Activated naive CD4-positive, alpha-beta T cell (primary cell): ENCODE measurements around the gene LHX5.

ENCODE experiments used
- DNase-seq, 4 experiments: peaks; one replicate each; lab custom pipeline; 2025; lab: John Stamatoyannopoulos, UW

The LHX5 gene

DNA sequence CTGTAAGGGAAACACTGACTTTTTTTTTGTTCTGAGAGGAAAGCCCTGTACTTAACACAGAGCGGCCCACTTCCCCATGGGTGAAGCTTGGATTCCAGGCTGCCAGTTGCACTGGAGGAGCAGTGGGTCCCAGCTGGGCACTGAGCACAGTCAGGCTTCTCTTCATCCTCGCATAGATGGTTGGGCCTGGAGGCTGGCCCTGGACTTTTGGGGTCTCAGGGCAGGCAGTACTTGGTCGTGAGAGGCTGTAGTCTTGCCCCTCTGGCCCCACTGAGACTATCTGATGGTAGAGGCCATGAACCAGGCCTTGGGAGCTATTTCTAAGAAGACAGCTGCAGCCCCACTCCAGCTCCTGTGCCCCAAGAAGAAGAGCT, 6.2 kb upstream of the LHX5 start:
- DNase-seq: no peak

DNA sequence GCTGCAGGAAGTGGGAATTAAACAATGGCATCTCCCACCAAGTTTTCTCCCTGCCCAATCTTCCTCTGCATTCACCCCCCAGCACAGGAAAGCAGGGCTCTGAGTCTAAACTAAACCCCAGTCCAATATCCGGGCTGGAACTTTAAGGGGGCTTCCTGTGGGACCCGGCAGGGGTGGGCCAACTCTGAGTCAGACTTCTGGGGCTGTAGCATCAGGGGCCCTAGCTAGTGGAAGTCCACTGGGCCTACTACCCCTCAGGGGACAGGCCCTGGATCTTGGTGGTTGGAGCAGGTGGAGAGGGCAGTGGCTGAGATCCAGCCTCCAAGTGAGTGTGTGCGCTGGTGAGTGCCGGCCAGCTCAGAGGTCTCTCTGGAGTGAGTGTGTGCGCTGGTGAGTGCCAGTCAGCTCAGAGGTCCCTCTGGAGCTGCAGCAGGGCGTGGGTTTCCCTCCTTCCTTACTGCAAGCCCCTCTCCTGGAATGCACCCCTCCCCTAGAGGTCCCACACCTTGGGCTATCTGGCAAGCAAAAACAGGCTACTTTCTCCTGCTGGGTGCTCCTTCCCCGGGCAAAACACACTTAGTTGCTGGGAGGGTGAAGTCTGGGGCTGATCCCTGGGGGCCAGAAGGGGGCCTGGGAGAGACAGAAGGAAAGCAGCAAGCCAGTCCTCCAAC, 5.6 kb upstream of the LHX5 start:
- DNase-seq: no peak

DNA sequence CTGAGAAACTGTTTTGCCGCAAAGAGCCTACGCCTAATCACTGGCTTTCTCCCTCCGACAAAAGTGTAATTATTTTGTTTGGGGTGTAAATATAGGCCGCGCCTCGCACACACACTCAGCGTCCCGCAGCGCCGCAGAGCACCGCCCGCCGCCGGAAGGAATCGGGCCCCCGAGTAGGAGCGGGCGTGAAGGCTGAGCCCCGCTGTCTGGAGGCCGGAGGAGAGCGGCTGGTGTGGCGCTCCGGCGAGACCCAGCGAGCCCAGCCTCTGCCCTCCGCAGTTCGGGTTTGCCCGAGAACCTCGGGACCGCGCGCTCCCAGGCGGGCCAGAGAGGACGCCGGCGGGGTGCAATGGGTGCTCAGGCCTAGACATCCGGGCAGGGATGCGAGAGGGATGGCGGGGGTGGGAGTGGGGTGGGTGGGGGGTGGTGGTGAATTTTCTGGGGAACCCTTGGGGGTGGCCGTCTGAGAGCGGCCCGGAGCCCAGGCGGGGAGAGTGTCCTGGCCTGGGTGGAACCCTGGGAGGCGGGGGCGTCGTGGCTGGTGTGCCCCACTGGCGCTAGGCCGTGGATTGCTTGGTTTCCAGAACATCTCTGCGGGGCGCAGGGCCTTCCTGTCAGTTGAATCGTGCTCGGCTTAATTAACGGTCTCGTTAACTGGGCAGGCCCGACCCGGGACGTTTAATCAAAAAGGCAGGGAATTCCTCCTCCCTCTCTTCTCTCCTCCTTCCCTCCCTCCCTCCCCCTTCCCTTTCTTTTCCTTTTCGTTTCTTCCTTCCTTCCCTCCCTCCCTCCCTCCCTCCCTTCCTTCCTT, 4.7 kb upstream of the LHX5 start:
- DNase-seq: no peak

DNA sequence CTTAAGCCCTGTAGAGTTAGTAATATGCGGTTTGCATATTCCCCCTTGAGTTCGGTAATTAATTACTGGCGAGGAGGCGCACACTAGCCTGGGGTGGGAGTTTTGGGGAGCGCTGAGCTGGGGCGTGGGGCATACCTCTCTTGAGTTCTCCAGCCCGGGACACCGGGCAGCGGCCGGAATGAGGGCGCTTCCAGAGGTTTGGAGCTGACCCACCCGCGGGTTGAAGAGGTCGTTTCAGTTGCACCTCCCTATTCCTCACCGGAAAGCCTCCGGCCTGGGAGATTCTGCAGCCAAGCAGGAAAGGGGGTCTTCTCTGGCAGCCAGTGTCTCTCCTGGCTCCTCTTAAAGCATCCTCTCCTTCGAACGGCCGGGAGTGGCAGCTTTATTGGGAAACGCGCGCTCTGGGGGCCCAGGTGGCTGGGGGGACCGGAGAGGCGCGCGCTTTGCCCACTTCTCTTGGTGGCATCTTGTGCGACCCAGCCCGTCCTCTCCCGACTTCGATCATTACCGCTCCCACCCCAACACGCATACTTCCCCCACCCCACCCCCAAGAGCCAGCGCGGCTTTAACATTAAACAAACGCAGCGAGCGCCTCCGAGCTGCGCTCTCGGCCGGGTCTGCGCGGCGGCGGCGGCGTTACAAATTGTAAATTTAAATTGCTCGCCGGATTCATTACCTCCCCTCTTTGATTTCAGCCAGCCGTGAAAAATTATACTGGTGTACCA, 3.9 kb upstream of the LHX5 start:
- no peak for DNase-seq

DNA sequence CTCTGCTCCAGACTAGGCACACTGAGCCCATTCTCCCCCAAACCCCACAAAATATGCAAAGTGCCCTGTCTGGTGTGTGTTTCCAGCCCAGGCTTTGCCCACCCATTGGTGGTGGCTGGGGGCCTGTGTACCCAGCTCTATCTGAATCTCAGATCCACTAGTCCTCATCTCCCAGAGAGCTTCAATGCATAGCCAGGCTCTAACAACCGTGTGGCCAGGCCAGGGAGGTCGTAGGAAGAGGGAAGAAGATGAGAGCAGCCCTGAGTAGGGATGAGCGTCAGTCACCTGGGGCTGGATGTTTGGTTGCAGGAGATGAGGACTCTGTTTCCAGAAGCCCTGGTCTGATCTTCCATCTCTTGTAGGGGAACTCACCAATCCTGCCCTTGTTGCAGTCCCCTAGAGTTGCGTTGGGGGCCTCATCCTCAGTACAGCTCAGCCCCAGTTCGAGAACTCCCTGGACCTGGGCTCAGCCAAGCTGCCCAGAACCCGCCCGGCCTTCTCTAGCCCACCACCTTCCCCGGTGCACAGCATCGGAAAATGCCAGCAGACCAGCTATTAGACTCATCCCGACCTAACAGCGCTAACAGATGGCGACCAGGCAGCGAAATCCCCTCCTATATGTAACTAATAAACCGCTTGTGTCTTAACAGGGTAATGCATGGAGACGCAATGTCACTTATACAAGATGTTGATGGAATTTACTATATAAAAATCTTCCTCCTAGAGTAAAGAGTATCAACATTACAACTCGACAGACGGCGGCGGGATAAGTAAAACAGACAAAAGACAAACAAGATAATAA, 3.2 kb upstream of the LHX5 start:
- DNase-seq: no peak

DNA sequence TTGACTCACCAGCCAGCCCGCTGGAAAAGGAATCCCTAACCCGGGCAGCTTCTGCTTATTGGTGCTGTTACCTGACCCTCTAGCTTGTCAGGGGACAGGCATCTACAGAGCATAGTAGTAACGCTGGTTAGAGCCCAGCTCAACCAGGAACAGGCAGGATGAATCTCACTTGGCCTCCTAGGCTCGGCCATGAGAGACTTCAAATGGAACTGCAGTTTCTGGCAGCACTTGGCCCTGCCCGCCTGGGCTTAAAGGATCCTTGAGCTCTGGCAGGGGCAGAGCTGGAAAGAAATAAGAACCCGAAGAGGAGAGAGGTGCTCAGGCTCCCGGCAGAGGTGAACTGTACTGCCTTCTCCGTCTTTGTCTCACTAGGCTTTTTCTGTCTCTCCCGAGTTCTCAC, 2.3 kb upstream of the LHX5 start:
- DNase-seq: no peak

DNA sequence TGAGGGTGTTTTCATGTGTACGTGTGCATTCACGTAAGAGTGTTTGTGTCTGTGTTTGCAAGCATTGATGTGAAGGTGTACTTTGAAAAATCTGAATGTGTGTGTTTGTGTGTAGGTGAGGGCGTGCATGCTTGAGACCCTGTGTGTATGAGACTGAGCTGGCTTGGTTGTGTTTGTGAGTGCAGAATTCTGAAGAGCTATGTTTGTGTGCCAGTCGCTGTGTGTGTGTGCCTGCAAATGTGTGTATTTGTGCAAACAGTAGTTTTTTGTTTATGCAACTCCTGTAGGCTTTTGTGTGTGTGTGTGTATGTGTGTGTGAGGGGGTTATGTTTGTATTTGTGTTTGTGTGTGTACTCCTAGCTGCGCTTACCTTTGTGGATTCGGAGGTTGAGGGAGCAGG, 1.7 kb upstream of the LHX5 start:
- DNase-seq: no peak

DNA sequence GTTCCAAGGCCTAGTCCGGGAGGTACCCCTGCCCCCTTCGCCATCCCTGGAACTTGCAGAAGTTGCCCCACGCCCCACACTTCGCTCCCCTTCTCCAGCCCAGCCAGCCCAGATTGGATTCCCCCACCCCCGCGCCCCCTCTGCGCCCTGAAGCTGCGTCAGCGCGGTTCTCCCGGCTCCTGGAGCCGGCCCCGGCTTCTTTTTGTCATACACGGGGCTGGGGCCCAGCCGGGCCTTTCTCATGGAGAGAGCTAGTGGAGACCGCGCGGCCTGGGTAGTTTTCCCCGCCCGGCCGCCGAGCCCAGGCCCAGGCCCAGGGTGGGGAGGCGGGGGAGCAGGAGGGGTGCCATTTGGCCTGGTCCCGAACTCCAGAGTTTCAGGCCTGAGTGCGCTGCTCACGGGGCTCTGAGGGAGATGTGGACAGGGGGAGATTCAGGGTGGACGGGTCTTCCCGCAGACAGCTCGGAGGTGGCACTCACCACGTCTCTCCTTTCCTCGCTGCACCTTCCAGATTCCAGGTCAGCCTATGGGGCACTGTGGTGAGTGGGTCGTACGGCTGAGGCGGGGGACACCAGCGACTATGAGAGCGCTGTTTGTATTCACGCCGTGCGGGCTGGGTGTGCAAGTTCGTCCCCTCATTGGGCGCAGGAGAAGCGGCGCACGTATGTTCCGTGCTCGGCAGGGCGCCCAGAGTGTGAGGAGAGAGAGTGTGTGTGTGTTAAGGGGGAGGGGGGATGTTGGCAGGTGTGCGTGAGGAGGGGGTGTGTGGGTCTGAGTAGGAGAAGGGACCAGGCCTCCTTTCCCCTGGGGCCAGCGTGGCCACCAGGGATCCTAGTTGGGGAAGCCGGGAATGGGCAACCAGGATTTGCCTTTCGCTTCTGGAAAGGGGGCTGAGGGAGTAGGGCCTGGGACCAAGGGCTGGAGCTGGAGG, 785 bp upstream of the LHX5 start:
- no peak for DNase-seq

DNA sequence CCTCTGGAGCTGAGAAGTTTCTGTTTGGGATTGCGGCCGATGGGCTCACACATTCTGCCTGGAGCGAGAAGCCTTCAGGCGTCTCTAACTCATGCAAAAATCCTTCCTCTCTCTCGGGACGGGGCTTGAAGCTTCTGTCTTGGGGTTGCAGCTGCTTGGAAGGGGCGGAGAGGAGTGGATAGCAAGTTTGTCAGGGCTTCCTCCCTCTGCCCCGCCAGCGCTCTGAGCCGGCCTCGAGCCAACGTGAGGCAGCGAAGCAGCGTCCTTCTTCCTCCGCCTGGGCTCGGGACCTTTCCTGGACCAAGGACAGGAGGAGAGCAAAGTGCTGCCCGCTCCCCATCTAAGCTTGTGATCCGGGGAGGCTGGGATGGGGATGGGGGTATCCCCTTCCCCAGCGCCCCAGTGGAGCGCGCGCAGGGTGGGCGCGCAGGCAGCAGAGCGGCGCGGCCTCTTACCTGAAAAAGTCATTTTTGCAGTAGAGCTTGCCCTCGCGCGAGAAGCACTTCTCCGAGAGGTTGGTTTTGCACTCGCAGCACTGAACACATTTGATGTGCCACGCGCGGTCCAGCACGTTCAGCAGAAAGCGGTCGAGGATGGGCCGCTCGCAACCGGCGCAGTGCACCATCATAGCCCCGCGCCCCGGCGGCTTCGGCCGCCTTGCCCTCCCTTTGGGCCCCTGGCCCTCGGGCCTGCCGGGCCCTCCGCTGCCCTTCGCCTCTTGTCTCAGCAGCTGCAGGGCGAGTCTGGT, 626 bp downstream of the LHX5 start:
- DNase-seq: no peak

DNA sequence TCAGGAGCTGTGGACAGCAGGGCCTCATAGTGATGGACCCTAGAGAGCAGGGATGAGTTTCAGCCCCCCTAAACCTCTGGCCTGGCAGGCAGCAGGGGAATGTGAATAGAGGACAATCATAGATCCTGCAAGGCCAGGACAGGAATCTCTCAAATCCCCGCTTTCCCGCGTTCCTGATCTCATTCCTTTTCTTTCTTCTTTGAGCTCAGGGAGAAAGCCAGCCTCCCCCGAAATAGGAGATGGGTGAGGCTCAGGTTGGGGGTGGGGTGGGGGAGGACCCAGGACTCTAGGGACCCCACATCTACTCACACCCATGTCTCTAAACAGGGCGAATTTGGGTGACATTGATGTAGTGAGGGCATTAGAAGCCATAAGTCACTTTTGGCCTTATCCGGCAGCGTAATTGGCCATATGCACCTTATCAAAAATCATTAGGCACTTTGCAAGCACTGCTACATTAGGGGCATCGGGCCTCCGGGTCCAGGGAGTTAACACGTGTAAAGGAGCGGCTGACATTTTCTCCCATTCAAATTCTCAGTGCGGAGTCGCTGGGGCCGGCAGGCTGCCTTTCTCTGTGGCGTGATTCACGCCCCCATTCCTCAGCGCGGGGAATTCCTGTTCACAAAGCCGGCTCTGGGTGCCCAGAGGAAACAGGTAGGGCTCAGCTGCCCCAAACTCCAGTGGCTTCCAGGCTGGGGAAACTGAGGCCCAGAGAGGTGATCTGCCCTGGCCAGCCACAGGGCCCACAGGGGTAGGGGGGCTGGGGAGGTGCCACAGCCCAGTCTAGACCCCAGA, 1.5 kb downstream of the LHX5 start:
- no peak for DNase-seq

DNA sequence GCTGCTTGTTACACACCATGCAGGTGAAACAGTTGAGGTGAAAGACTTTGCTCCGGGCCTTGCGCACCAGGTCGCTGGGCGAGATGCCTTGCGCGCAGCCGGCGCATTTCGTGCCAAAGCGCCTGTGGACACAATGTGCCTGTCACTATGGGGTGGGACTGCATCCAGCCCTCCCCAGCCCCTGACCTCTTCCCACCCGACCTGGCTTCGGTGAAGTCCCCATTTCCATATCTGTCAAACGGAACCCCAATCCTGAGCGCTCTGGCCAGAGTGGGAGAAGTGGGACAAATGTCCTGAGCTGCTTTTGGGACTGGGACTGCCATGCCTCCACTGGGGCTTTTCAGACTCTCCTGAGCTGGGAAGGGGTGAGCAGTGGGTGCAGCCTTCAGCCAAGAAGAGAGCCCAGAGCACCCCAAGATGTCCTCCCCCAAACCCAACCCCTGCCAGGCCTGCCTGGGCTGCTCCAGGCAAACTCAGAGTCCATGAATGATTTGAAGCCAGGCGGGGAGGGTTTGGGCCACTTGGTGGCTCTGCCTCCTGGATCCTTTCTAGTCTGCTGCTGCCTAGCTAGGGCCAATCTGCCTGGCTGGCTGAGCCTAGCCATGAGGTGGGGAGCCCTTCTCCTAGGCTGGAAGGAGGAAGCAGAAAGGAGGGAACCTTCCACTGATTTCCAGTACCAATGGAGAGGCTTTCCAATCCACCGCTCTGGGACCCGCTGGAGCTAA, 2.3 kb downstream of the LHX5 start:
- no peak for DNase-seq

DNA sequence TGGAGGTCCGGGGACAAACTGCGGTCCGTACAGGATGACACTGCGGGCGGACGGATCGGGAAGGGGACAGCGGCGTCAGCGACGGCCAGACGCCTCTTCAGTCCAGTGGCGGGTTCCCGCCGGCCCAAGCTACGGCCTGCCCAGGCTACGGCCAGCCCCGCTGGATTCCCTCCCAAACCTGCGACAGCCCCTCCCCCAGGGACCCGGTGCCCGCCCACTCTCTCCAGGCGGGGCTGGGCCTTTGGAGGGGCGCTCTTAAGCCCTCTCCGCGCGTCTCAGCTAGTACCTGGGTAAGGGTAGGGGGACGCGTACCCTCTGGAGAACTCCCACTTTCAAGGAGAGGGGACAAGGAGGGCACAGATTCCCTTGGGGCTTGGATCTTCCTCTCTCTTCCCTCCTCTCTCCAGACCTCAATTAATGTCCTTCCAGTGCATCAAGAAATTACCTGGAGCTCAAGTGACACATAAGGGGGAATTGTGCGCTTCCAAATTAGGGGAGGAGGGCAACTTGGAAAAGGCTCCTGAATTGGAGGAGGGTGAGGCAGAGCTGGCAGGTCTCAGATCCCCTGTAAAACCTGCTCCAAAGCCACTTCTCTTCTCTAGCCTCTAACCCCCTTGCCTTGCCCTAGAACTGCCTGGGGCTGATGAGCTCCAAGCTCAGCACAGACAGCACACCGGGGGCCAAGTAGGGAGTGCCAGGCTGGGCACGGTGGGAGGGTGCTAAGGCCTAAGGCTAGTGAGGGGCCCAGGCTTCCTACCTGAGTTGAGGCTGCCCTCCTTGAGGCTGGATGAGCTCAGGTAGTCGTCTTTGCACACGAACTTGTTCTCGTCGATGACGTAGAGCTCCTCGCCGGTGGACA, 3.1 kb downstream of the LHX5 start:
- no peak for DNase-seq

DNA sequence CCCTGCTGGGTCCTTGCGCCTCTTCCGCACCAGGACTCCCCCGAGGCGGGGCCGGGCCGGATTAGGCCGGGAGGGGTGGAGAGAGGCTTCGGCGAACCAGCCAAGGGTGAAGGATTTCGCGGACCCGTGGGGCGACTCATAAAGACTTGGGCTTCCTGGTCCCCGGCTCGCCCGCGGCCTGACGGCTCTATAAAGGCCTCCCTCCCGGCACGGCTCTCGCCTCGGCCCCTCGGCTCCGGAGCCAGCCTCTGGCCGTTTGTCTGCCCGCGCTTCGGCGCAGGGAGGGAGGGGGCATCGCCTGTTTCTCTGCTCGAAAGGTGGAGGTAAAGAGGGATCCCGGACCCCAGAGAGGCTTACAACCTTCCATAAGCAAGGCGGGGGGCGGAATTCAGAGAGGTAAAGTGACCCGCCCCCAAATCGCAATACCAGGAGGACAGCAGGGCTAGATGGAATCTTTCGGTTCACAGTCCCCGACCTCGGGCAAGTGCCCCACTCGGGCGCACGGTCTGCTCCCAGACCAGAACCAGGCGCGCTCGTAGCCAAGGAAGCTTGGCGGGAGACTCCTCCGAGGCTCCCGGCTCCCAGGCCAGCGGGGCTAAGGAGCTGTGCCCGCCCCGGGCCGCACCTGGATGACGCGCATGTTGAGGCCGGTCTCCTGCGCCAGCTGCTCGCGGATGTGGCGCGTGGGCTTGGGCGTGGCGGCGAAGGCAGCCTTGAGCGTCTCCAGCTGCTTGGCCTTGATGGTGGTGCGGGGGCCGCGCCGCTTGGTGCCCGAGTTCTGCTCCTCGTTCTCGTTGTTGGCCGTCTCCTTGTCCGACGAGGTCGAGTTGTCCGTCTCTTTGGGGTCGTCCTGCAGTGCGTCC, 3.9 kb downstream of the LHX5 start:
- no peak for DNase-seq

DNA sequence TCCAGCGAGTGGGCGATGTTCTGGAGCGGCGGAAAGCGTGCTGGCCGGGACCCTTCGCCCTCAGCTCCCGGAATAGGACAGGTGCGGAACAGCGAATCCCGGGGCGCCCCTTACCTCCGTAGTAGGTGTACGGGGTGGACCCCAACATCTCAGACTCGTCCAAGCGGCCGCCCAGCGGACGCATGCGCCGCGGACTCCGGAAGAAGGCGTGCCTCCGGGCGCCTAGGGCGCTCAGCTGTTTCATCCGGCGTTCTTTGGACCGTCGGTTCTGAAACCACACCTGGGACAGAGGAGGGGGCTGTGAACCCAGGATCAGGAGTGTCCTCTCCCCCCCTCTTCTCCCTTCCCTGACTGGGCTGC, 4.5 kb downstream of the LHX5 start:
- DNase-seq: no peak

DNA sequence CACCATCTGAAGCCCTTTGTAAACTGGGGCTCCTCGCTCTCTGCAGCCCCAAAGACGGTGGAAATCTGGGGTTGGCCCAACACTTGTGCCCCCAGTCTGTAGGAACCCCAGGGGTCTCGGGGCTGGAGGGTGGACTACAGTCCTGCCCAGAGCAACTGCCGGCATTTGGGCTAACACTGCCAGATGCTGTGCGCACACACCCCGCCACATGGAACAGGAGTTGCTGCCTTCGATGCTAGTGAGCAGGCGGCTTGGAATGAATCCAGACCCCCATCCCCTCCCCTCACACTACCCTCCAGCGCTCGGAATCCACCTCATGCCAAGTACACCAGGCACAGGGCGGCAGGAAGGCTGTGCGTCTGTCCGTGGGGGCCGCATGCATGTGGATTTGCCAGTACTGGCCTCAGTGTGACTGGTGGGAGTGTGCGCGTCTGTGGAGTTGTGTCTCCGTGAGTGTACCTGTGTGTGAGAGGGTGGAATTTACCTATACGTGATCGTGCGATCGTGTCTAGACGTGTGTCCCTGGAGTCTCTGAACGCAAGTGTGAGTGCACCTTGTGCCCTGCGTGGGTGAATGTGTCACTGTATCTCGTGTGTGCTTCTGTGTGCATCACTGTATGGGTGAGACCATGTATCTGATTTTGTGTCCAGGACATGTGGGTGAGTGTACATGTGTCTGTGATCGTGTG, 5.1 kb downstream of the LHX5 start:
- DNase-seq: no peak

DNA sequence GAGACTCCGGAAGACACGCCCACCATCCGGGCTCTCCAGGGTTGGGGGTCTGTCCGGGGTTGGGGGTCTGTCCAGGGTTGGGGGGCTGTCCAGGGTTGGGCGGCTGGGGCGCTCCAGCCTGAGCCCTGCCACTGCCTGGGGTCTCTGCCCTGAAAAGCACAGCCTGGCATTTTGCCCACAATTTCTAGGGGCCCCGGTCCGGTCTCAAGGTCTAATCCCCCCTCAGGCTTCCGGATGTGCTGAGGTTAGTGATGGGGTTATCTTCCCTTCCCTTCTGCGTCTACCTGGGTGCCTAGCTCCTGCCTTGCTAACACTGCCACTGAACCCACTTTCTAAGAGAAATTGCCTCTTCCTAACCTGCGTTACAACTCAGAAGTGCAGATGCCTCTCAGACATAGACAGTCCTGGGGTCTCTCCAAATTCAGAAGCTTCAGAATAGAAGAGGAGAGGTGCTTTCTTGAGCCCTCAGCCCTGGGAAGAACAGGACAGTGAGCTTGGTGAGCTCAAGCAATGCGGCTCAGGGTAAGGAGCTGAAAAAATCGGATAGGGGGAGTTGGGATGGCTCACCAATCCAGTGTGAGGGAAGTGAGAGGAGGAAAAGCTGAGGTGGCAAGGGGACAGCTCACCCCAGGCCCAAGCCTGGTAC, 5.7 kb downstream of the LHX5 start:
- no peak for DNase-seq
